B cell (primary cell): Measurements from ENCODE around the gene IKZF3. TPM values are rescaled to one million over a fixed set of nuclear protein-coding genes. Genes with fewer than 3 reads are reported as not detected.
A peak's percentile ranks its signal among the peaks of the same experiment; 100 is the strongest.

Experiments used
- ATAC-seq: fragments of 200-7000 bp; cut with Tn5 transposase; one replicate; pipeline ENCODE4 v1.10.0; 2021; ENCODE audit warnings: low read depth, mild to moderate bottlenecking, moderate number of reproducible peaks, moderate library complexity
- CTCF ChIA-PET: fragments of 350-600 bp; sonication (Branson Sonifier 250); formaldehyde crosslinking; loops from one replicate; lab custom pipeline; 2021; ENCODE audit warnings: antibody characterized with exemption, inconsistent platforms; lab: Charles Lee
- POLR2A ChIA-PET: fragments of 350-600 bp; sonication (Branson Sonifier 250); formaldehyde crosslinking; loops from one replicate; lab custom pipeline; 2021; ENCODE audit warnings: antibody characterized with exemption; lab: Charles Lee
- DNase-seq: peaks from one replicate; pipeline ENCODE4 v3.0.0; 2013
- H2AFZ ChIP-seq: 2 replicates; pipeline ENCODE4 v1.6.1; 2012; ENCODE audit warnings: mild to moderate bottlenecking, low read depth, low read length; ENCODE audit not compliant: insufficient read depth, poor library complexity, severe bottlenecking
- H3K27ac ChIP-seq, 2 donors: 1 replicate in 1 of 2; 2 replicates in 1 of 2; pipeline ENCODE4 v1.5.1; 2012 to 2013; ENCODE audit warnings: low read length in 2 of 2, mild to moderate bottlenecking in 2 of 2, moderate library complexity in 1 of 2
- H3K27me3 ChIP-seq, 4 experiments: fragments of 200-600 bp in 1 of 4; sonication (generic) in 1 of 4; replicated peaks in 1 of 4; 1 replicate in 2 of 4; 2 replicates in 2 of 4; pipeline versions ENCODE4 v1.6.1 to v1.7.0; 2013 to 2016; ENCODE audit warnings: low read length in 3 of 4, mild to moderate bottlenecking in 2 of 4, mixed read lengths in 1 of 4, moderate library complexity in 1 of 4; ENCODE audit not compliant: insufficient read depth in 4 of 4, control insufficient read depth in 3 of 4; ENCODE audit errors: control extremely low read depth in 1 of 4
- H3K36me3 ChIP-seq, 2 experiments: replicated peaks in 1 of 2; 1 replicate in 1 of 2; 2 replicates in 1 of 2; pipeline versions ENCODE4 v1.6.1 to v1.7.1; 2013; ENCODE audit warnings: low read length in 1 of 2; ENCODE audit not compliant: insufficient read depth in 2 of 2, control insufficient read depth in 1 of 2; ENCODE audit errors: control extremely low read depth in 1 of 2, extremely low read depth in 1 of 2
- H3K4me1 ChIP-seq, 2 donors: fragments of 200-600 bp in 1 of 2; sonication (generic) in 1 of 2; 1 replicate in 1 of 2; 2 replicates in 1 of 2; pipeline versions ENCODE4 v1.5.1 to v1.6.1; 2013 to 2017; ENCODE audit warnings: low read length in 2 of 2; ENCODE audit not compliant: control insufficient read depth in 2 of 2, insufficient read depth in 2 of 2
- H3K4me2 ChIP-seq: replicated peaks from 2 replicates; pipeline ENCODE3; 2012; ENCODE audit warnings: mild to moderate bottlenecking, low read depth, low read length; ENCODE audit not compliant: poor library complexity, severe bottlenecking
- H3K4me3 ChIP-seq, 5 experiments: fragments of 200-600 bp in 1 of 5; sonication (generic) in 1 of 5; 1 replicate in 3 of 5; 2 replicates in 2 of 5; pipeline versions ENCODE4 v1.5.1 to v1.7.0; 2011 to 2016; ENCODE audit warnings: low read length in 4 of 5, mild to moderate bottlenecking in 4 of 5, low read depth in 2 of 5, control low read depth in 1 of 5, moderate library complexity in 1 of 5; ENCODE audit not compliant: insufficient read depth in 1 of 5; ENCODE audit errors: control extremely low read depth in 1 of 5, extremely low read depth in 1 of 5
- H3K79me2 ChIP-seq: fragments of 200-600 bp; sonication (generic); one replicate; pipeline ENCODE4 v1.6.0; 2016; ENCODE audit warnings: low read length; ENCODE audit not compliant: control insufficient read depth, insufficient read depth
- H3K9ac ChIP-seq: fragments of 200-600 bp; sonication (generic); 2 replicates; pipeline ENCODE4 v1.6.1; 2017; ENCODE audit warnings: mild to moderate bottlenecking, low read length, moderate library complexity
- H3K9me3 ChIP-seq, 3 donors: one replicate each; pipeline versions ENCODE4 v1.6.1 to v1.7.1; 2013; ENCODE audit warnings: low read length in 2 of 3; ENCODE audit not compliant: control insufficient read depth in 2 of 3, insufficient read depth in 1 of 3; ENCODE audit errors: control extremely low read depth in 1 of 3
- H4K20me1 ChIP-seq: 2 replicates; pipeline ENCODE4 v1.6.0; 2012; ENCODE audit warnings: mild to moderate bottlenecking, low read length; ENCODE audit not compliant: insufficient read depth, control insufficient read depth, poor library complexity, severe bottlenecking
- H3K27ac Mint-ChIP-seq: one replicate; pipeline ENCODE4 v1.8.0; 2021; ENCODE audit warnings: mixed read lengths
- H3K27me3 Mint-ChIP-seq: one replicate; pipeline ENCODE4 v1.8.0; 2021; ENCODE audit warnings: mixed read lengths
- H3K4me1 Mint-ChIP-seq: one replicate; pipeline ENCODE4 v1.8.0; 2021; ENCODE audit warnings: mixed read lengths
- H3K4me3 Mint-ChIP-seq: one replicate; pipeline ENCODE4 v1.8.0; 2021; ENCODE audit warnings: mixed read lengths
- H3K9me3 Mint-ChIP-seq: one replicate; pipeline ENCODE4 v1.8.0; 2022; ENCODE audit warnings: mixed read lengths; ENCODE audit not compliant: insufficient read depth
- EZH2 ChIP-seq: IDR thresholded peaks from 2 replicates; pipeline ENCODE4 v1.6.1; 2012; ENCODE audit warnings: borderline replicate concordance, low read depth, mild to moderate bottlenecking, moderate library complexity, low read length; ENCODE audit not compliant: insufficient read depth, poor library complexity, severe bottlenecking
- WGBS: methylation state at CpG from one replicate; pipeline ENCODE4 v1.1.5; 2013; ENCODE audit warnings: missing lambda C conversion rate; ENCODE audit not compliant: insufficient coverage; 5-methylcytosine and 5-hydroxymethylcytosine counted together
- intact Hi-C: fragments of 100-400 bp; cut with micrococcal nuclease; formaldehyde crosslinking; loops from one replicate; pipeline ENCODE4 v1.10.0; 2022
- polyA plus RNA-seq: library from polyadenylated mRNA; depleted of rRNA; stranded (reverse); fragments of >200 nt; gene quantifications from 2 replicates; pipeline ENCODE4 v1.2.3, GENCODE V29; 2012
- total RNA-seq, 2 donors: library from RNA; stranded (reverse); fragments of 120-200 nt in 1 of 2; gene quantifications; 1 replicate in 1 of 2; 2 replicates in 1 of 2; pipeline versions ENCODE4 v1.2.3 to v1.2.4, GENCODE V29; 2013 to 2022
- TF ChIP-seq, protein P1 (sequence below): fragments of 200-600 bp; IDR thresholded peaks from one replicate; pipeline ENCODE4 v1.8.0; 2022; ENCODE audit warnings: antibody characterized with exemption, mild to moderate bottlenecking

Gene IKZF3
- total and polyA plus RNA-seq, 2 donors (not counting 1 experiment from before 2014, with no cell fraction given): 63.0 to 178 TPM

DNA sequence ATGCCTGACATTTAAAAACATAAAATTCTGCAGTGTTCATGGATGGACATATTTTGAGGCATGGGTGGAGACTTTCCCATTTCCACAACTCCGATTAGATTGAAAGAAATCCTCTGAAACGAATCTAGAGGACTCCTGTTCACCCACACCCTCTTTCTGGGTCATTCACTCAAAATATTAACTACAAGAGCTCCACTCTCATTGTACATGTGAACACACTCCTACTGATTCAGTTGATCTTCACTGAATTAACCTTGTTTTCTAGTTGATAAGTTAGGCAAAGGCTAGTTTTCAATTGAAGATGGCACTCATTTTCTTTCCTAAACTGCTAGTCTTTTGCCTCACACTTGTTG is 82.3 kb downstream of the IKZF3 start:
- CTCF ChIA-PET: interaction anchor here (1.0 to 3.6 kb wide), 5 partner anchors 12 to 53 kb away, joined by 3 to 31 read pairs (median 5); partner anchors contain the start of gene MIEN1
- no peak overlapping the region for H3K9ac ChIP-seq
- no peaks in the 10 kb centered on the region for H3K9me3 ChIP-seq
- WGBS: 80% methylated on average over 1 of the region's 2 CpGs
- peaks cover 70 to 80% of the 10 kb centered on the region in 2 donors for H3K4me1 ChIP-seq
- H3K79me2 ChIP-seq: peaks cover 96% of the 10 kb centered on the region
- H3K27ac Mint-ChIP-seq: peak overlapping the region; percentile 84
- intact Hi-C loops: loop anchor here (1.0 kb wide), 1 partner anchor 11 kb away; no protein-coding TSS in a partner anchor
- peak overlapping the region; percentile 11 for H3K4me2 ChIP-seq
- DNase-seq (no peak), ATAC-seq (no peak)
- no peaks in the 10 kb centered on the region for H3K27me3 ChIP-seq
- H3K9me3 Mint-ChIP-seq: no peaks in the 10 kb centered on the region
- POLR2A ChIA-PET: interaction anchor here (1.1 to 1.4 kb wide), 2 partner anchors 12 to 27 kb away, joined by 3 read pairs; no protein-coding TSS in a partner anchor
- H3K4me3 Mint-ChIP-seq: peak overlapping the region; percentile 16
- H4K20me1 ChIP-seq: peaks cover 11% of the 10 kb centered on the region
- H2AFZ ChIP-seq: no peak overlapping the region
- no peaks in the 10 kb centered on the region for H3K27me3 Mint-ChIP-seq
- peaks cover 75% of the 10 kb centered on the region for H3K4me1 Mint-ChIP-seq
- H3K27ac ChIP-seq: peak overlapping the region in 1 of 2 donors; percentile 67
- H3K4me3 ChIP-seq: no peak overlapping the region
- TF ChIP-seq, protein P1, sequence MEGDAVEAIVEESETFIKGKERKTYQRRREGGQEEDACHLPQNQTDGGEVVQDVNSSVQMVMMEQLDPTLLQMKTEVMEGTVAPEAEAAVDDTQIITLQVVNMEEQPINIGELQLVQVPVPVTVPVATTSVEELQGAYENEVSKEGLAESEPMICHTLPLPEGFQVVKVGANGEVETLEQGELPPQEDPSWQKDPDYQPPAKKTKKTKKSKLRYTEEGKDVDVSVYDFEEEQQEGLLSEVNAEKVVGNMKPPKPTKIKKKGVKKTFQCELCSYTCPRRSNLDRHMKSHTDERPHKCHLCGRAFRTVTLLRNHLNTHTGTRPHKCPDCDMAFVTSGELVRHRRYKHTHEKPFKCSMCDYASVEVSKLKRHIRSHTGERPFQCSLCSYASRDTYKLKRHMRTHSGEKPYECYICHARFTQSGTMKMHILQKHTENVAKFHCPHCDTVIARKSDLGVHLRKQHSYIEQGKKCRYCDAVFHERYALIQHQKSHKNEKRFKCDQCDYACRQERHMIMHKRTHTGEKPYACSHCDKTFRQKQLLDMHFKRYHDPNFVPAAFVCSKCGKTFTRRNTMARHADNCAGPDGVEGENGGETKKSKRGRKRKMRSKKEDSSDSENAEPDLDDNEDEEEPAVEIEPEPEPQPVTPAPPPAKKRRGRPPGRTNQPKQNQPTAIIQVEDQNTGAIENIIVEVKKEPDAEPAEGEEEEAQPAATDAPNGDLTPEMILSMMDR: no peak
- no peak for TF ChIP-seq EZH2
- H3K36me3 ChIP-seq: peaks cover 4 to 70% of the 10 kb centered on the region in 2 experiments

DNA sequence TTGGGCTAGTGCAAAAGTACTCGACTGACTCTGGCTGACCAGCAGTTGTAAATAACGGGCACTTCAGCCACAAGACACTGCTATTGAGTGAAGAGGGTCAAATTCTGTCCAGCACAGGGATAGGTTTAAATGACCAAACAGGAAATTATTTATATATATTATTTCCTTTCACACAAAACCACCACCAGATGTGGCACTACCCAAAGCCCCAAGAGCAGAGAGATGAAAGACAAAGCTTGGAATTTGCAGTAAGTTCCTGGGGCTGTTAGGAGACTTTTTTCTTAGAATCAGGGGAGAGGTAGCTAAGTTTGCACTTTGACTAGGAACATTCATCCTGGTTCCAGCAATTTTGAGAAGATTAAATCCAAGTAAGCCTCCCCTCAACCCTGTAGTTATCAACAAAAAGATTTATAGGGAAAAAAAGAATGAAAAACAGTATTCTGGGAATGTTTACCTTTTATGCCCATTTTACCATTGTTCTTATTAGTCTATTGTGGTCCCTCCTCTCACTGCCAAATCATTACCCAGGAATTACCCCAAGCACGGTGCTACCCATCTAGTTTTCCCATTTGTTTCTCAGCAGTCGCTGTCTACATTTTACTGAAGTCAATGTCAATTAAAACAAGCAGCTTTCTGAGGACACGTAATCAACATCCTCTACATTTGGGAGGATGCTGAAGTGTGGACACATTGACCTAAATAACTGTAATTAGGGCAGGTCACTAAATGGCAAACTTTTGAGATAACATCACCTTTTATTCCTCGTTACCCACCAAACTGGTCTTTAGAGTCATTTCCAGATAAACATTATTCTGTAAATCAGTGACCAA is 82.9 kb downstream of the IKZF3 start:
- Histone ChIP-seq H3K4me2 (peak overlapping the region; percentile 22), H3K9me3 (no peaks in the 10 kb centered on the region), H4K20me1 (peaks cover 6% of the 10 kb centered on the region), H3K79me2 (peaks cover 96% of the 10 kb centered on the region), H3K36me3 (peaks cover 4 to 66% of the 10 kb centered on the region in 2 experiments), H3K4me1 (peaks cover 70 to 79% of the 10 kb centered on the region in 2 donors), H3K4me3 (no peak overlapping the region), H3K9ac (no peak overlapping the region), H2AFZ (no peak overlapping the region), H3K27me3 (no peaks in the 10 kb centered on the region), H3K27ac (peak overlapping the region; percentile 35 to 67)
- ATAC-seq (no peak), DNase-seq (no peak)
- POLR2A ChIA-PET: interaction anchor here (1.4 kb wide), 1 partner anchor 26 kb away, joined by 3 read pairs; no protein-coding TSS in a partner anchor
- Mint-ChIP-seq H3K4me3 (peak overlapping the region; percentile 11), H3K9me3 (no peaks in the 10 kb centered on the region), H3K4me1 (peaks cover 75% of the 10 kb centered on the region), H3K27me3 (no peaks in the 10 kb centered on the region), H3K27ac (peak overlapping the region; percentile 84)
- intact Hi-C loops: no loop called here
- 60% methylated on average over 1 of the region's 6 CpGs for WGBS
- TF ChIP-seq EZH2: no peak
- TF ChIP-seq, protein P1: no peak
- CTCF ChIA-PET: interaction anchor here (1.0 to 3.6 kb wide), 12 partner anchors 12 to 160 kb away, joined by 3 to 31 read pairs (median 6); partner anchors contain the start of gene MIEN1
